Measurements from ENCODE around the gene BEST1. TPM values are rescaled to one million over a fixed set of nuclear protein-coding genes. Genes with fewer than 3 reads are reported as not detected.

The BEST1 gene
- total RNA-seq, 1 donor from 2014 or later: 4.5 TPM

- TF ChIP-seq, protein P1, sequence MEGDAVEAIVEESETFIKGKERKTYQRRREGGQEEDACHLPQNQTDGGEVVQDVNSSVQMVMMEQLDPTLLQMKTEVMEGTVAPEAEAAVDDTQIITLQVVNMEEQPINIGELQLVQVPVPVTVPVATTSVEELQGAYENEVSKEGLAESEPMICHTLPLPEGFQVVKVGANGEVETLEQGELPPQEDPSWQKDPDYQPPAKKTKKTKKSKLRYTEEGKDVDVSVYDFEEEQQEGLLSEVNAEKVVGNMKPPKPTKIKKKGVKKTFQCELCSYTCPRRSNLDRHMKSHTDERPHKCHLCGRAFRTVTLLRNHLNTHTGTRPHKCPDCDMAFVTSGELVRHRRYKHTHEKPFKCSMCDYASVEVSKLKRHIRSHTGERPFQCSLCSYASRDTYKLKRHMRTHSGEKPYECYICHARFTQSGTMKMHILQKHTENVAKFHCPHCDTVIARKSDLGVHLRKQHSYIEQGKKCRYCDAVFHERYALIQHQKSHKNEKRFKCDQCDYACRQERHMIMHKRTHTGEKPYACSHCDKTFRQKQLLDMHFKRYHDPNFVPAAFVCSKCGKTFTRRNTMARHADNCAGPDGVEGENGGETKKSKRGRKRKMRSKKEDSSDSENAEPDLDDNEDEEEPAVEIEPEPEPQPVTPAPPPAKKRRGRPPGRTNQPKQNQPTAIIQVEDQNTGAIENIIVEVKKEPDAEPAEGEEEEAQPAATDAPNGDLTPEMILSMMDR (IDR thresholded peaks at IDR 0.05): no peak
- no peak overlapping the region for H3K4me3 Mint-ChIP-seq (ENCODE audit: unreplicated experiment)
- DNase-seq (ENCODE audit: low spot score): no peak
- H3K9me3 Mint-ChIP-seq (ENCODE audit: low read depth): no peaks in the 10 kb centered on the region
- peaks cover 13% of the 10 kb centered on the region for H3K36me3 Mint-ChIP-seq (ENCODE audit: low read depth)
- H3K27me3 Mint-ChIP-seq (ENCODE audit: low read depth): no peaks in the 10 kb centered on the region
- H3K4me1 Mint-ChIP-seq (ENCODE audit: low read depth): peaks cover 72% of the 10 kb centered on the region
- H3K27ac Mint-ChIP-seq (ENCODE audit: unreplicated experiment): peak overlapping the region; percentile 97
These were observed 19.9 kb downstream of the BEST1 start for GRCh38 chr11:61969838-61970662.

DNA sequence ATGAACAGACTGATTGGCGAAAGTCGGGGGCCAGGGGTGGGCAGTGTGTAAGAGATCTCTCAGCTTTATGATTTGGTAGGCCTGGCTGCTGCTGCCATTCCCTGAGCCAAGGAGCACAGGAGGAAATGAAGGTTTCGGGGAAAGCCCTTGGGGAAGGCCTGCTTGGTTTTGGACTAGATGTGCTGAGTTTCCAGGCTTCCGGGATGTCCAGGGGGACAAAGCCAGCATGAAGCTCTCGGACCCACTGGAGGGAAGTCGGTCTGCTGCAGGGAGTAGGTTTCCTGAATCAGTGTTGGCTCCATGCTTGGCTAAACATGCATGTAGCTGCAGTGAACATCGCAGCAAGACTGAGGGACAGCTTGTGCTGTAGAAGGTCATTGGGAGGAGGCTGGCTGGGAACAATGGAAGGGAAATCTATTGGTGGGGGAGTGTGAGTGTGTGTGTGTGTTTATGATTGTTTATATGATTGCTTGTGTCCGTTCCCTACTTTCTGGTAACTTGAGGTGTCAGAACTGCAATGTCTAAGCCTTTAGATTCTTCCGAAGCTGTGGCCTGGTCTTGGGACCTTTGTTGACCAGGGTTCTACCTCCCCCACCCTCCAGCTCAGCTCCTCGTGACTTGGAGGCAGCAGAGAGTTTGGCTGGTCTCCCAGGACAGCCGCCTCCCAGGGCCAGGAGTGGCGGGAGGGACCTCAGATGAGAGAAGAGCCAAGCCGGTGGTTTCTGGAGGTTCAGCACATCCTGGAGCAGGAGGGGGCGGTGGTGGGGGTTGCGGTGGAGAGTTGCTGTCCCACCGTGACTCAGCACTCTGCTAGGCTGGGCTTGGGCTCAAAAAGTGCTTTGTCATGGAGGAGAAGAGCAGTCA, 21.3 kb downstream of the BEST1 start:
- peak; percentile 97 for DNase-seq (ENCODE audit: low spot score)
- H3K9me3 Mint-ChIP-seq (ENCODE audit: low read depth): no peaks in the 10 kb centered on the region
- peaks cover 2% of the 10 kb centered on the region for H3K36me3 Mint-ChIP-seq (ENCODE audit: low read depth)
- H3K27me3 Mint-ChIP-seq (ENCODE audit: low read depth): no peaks in the 10 kb centered on the region
- peaks cover 81% of the 10 kb centered on the region for H3K4me1 Mint-ChIP-seq (ENCODE audit: low read depth)
- TF ChIP-seq, protein P1 (IDR thresholded peaks at IDR 0.05): no peak
- H3K27ac Mint-ChIP-seq (ENCODE audit: unreplicated experiment): peak overlapping the region; percentile 97
- peak overlapping the region; percentile 14 for H3K4me3 Mint-ChIP-seq (ENCODE audit: unreplicated experiment)

GRCh38 chr11:61972112-61972671, 22.0 kb downstream of the BEST1 start:
- peak overlapping the region; percentile 40 for H3K4me3 Mint-ChIP-seq (ENCODE audit: unreplicated experiment)
- no peaks in the 10 kb centered on the region for H3K9me3 Mint-ChIP-seq (ENCODE audit: low read depth)
- peak overlapping the region; percentile 97 for H3K27ac Mint-ChIP-seq (ENCODE audit: unreplicated experiment)
- TF ChIP-seq, protein P1 (IDR thresholded peaks at IDR 0.05): no peak
- H3K36me3 Mint-ChIP-seq (ENCODE audit: low read depth): no peaks in the 10 kb centered on the region
- H3K4me1 Mint-ChIP-seq (ENCODE audit: low read depth): peaks cover 85% of the 10 kb centered on the region
- DNase-seq (ENCODE audit: low spot score): no peak
- no peaks in the 10 kb centered on the region for H3K27me3 Mint-ChIP-seq (ENCODE audit: low read depth)

DNA sequence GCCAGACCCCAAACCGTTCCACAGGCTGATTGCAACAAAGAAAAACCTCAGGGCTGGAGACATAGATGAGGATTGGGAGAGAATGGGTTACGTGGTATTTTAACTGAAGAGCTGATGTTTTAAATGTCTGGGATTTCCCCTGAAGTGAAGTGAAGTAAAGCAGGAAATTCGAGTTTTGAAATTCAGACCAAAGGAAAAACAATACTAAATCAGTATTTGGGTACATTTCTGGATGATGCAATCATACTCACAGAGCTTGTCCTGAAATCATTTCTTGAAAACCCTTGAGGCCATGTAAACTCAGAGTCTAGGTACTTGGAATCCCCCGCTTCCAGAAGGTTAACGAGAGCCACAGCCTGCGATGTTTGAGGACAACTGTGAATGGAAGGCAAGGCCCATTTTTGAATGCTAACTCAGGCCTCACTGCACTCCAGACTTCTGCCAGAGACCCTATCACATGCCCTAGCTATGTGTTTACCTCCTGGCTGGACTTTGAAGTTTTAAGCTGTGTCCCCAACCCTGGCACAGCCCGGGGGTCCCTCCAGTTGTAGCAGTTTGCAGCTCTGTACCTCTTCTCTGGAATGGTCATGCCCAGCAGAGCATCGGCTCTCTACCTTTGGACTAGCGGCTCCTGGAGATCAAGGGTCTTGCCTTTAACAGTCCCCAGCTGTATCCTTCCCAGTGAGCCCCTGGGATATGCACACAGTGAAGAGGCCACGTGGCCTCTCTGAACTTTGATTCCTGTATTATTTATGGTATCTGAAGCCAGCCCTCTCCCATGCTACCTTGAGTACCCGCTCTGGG, 22.7 kb downstream of the BEST1 start:
- Mint-ChIP-seq H3K4me1 (ENCODE audit: low read depth) (peaks cover 91% of the 10 kb centered on the region), H3K36me3 (ENCODE audit: low read depth) (no peaks in the 10 kb centered on the region), H3K27me3 (ENCODE audit: low read depth) (no peaks in the 10 kb centered on the region), H3K27ac (ENCODE audit: unreplicated experiment) (peak overlapping the region; percentile 97), H3K4me3 (ENCODE audit: unreplicated experiment) (peak overlapping the region; percentile 40), H3K9me3 (ENCODE audit: low read depth) (no peaks in the 10 kb centered on the region)
- TF ChIP-seq, protein P1 (IDR thresholded peaks at IDR 0.05): no peak
- DNase-seq (ENCODE audit: low spot score): no peak

Measured in chondrocyte (in vitro differentiated cells).